ENCODE measurements around the gene IZUMO4.

The IZUMO4 gene

GRCh38 chr19:2060884-2061494, 35.7 kb upstream of the IZUMO4 start:
- TF ChIP-seq CTCF (IDR thresholded peaks at IDR 0.05; ENCODE audit: low read depth, low read length), result no peak
- peak; percentile 44 for DNase-seq (ENCODE audit: extremely low read depth, low read depth)

- peak; percentile 96 for DNase-seq (ENCODE audit: extremely low read depth, low read depth)
- no peak for TF ChIP-seq CTCF (IDR thresholded peaks at IDR 0.05; ENCODE audit: low read depth, low read length)
These were observed 35.0 kb upstream of the IZUMO4 start for GRCh38 chr19:2061495-2062388.

GRCh38 chr19:2062389-2062729, 34.4 kb upstream of the IZUMO4 start:
- TF ChIP-seq CTCF (IDR thresholded peaks at IDR 0.05; ENCODE audit: low read depth, low read length), result no peak
- DNase-seq (ENCODE audit: extremely low read depth, low read depth), result no peak

- no peak for DNase-seq (ENCODE audit: extremely low read depth, low read depth)
- TF ChIP-seq CTCF (IDR thresholded peaks at IDR 0.05; ENCODE audit: low read depth, low read length), result no peak
These were observed 33.9 kb upstream of the IZUMO4 start for GRCh38 chr19:2062770-2063169.

GRCh38 chr19:2063824-2064223, 32.9 kb upstream of the IZUMO4 start:
- no peak for TF ChIP-seq CTCF (IDR thresholded peaks at IDR 0.05; ENCODE audit: low read depth, low read length)

GRCh38 chr19:2064395-2064787, 32.3 kb upstream of the IZUMO4 start:
- DNase-seq (ENCODE audit: extremely low read depth, low read depth), result no peak
- TF ChIP-seq CTCF (IDR thresholded peaks at IDR 0.05; ENCODE audit: low read depth, low read length), result no peak

More at GRCh38 chr19:2063824-2064223, 32.9 kb upstream of the IZUMO4 start:
- DNase-seq (ENCODE audit: extremely low read depth, low read depth), result no peak

GRCh38 chr19:2064788-2065524, 31.8 kb upstream of the IZUMO4 start:
- no peak for DNase-seq (ENCODE audit: extremely low read depth, low read depth)
- peak; percentile 14 for TF ChIP-seq CTCF (IDR thresholded peaks at IDR 0.05; ENCODE audit: low read depth, low read length)
